Heart left ventricle (tissue), 16 donors: ENCODE results near the gene COA5. TPM values are rescaled to one million over a fixed set of nuclear protein-coding genes. Genes with fewer than 3 reads are reported as not detected.

Experiments
- ATAC-seq, 4 donors: fragments of 200-7000 bp; cut with Tn5 transposase; one replicate each; pipeline ENCODE4 v1.9.1; 2020 to 2022; ENCODE audit warnings: moderate library complexity in 4 of 4, mild to moderate bottlenecking in 3 of 4, moderate number of reproducible peaks in 1 of 4
- DNase-seq, 5 donors: peaks; one replicate each; pipeline ENCODE4 v3.0.0-alpha.2; 2020
- H3K27ac ChIP-seq, 12 donors: fragments of 200-600 bp; sonication (generic) in 4 of 12; one replicate each; pipeline versions ENCODE4 v1.5.0 to v1.8.0; 2016 to 2022; ENCODE audit warnings: mild to moderate bottlenecking in 2 of 12
- H3K27me3 ChIP-seq, 9 donors: fragments of 200-600 bp; sonication (generic) in 2 of 9; one replicate each; pipeline versions ENCODE4 v1.5.1 to v1.8.0; 2016 to 2022; ENCODE audit warnings: mild to moderate bottlenecking in 3 of 9
- H3K36me3 ChIP-seq, 9 donors: fragments of 200-600 bp; sonication (generic) in 2 of 9; one replicate each; pipeline versions ENCODE4 v1.5.0 to v1.8.0; 2018 to 2022; ENCODE audit warnings: mild to moderate bottlenecking in 2 of 9
- H3K4me1 ChIP-seq, 12 donors: fragments of 200-600 bp; sonication (generic) in 4 of 12; one replicate each; pipeline versions ENCODE4 v1.5.0 to v1.8.0; 2016 to 2022; ENCODE audit warnings: mild to moderate bottlenecking in 3 of 12
- H3K4me3 ChIP-seq, 12 donors: fragments of 200-600 bp; sonication (generic) in 4 of 12; one replicate each; pipeline versions ENCODE4 v1.5.0 to v1.8.0; 2017 to 2022; ENCODE audit warnings: mild to moderate bottlenecking in 9 of 12, moderate library complexity in 4 of 12
- H3K9me3 ChIP-seq, 12 donors: fragments of 200-600 bp; sonication (generic) in 4 of 12; one replicate each; pipeline versions ENCODE4 v1.5.0 to v1.8.0; 2016 to 2022; ENCODE audit warnings: mild to moderate bottlenecking in 1 of 12
- CTCF ChIP-seq, 12 donors: fragments of 200-600 bp; sonication (generic) in 4 of 12; IDR thresholded peaks; one replicate each; pipeline versions ENCODE4 v1.5.0 to v1.8.0; 2018 to 2022; ENCODE audit warnings: antibody characterized with exemption in 12 of 12, mild to moderate bottlenecking in 5 of 12
- POLR2A ChIP-seq, 2 donors: fragments of 450-650 bp; IDR thresholded peaks; one replicate each; pipeline ENCODE4 v1.6.1; 2017; ENCODE audit warnings: antibody characterized with exemption in 2 of 2, mild to moderate bottlenecking in 2 of 2, moderate library complexity in 2 of 2
- WGBS, 4 donors: extraction: QIAGEN DNeasy Blood & Tissue Kit in 2 of 4; methylation state at CpG; one replicate each; pipeline versions ENCODE4 v1.1.5 to v1.1.7; 2013 to 2018; 5-methylcytosine and 5-hydroxymethylcytosine counted together
- intact Hi-C, 10 donors: fragments of 100-400 bp; cut with DNase I; formaldehyde crosslinking; loops; one replicate each; pipeline versions ENCODE4 v1.11.1 to v1.14.2; 2022
- polyA plus RNA-seq, 2 donors: library from polyadenylated mRNA; stranded (reverse); fragments of 200-250 nt; gene quantifications; one replicate each; pipeline ENCODE4 v1.2.3, GENCODE V29; 2013
- total RNA-seq, 9 donors: library from RNA; depleted of rRNA in 2 of 9; stranded (reverse); fragments of >200 nt in 2 of 9; fragmentation: NEBNext Ultra II Directional in 3 of 9; extraction: Animal tissue kit (Norgen Biotek cat#: 25700) in 3 of 9; gene quantifications; one replicate each; pipeline versions ENCODE4 v1.1.0 to v1.2.4, GENCODE V29; 2016 to 2023
- donor health status: ischemic (EF 13 %, LVEDD 7.1; RV severe dilation, severe dysfunction).
- donor health status: healthy with polysubstance abuse.
- donor health status: DM: no; HTN: yes; CAD: no.
- donor health status: DM: no; HTN: no; CAD: no.
- donor health status: ischemic (EF 25% LVEDD 6.9; RV normal size, moderate dysfunction).
- donor health status: ischemic (EF 25% LVEDD 5.7; RV mildly dilated, moderate dysfunction).
- donor health status: healthy.
- donor health status: DM: yes; HTN: yes; CAD: no.
- donor health status: ischemic (EF 35%, LVEDD 5.7; RV mildly dilated, moderate dysfunction).
- donor health status: nonischemic (EF 11% LVEDD 7.7; RV severe dilation, severe dysfunction).
- donor health status: DM: yes; HTN: yes; CAD: no.
- donor health status: PGD.
- donor health status: ischemic (EF 29% LVEDD 5.4; RV normal size, mild dysfunction).
- donor health status: nonischemic (EF 23%, LVEDD 6.1; RV moderate dilation, normal function).

Gene COA5
- total and polyA plus RNA-seq, 11 donors: 19.6 to 39.5 (median 27.7) TPM

GRCh38 chr2:98632351-98632750, 24.0 kb upstream of the COA5 start:
- intact Hi-C loops: no loop called here
- DNase-seq (no peak), ATAC-seq (no peak)
- Histone ChIP-seq H3K27me3 (no peaks in the 10 kb centered on the region), H3K4me3 (no peak overlapping the region), H3K36me3 (peaks cover 0 to 93% (median 61%) of the 10 kb centered on the region in 9 donors), H3K9me3 (no peaks in the 10 kb centered on the region), H3K4me1 (no peaks in the 10 kb centered on the region), H3K27ac (no peak overlapping the region)
- TF ChIP-seq POLR2A (IDR thresholded peaks at IDR 0.05): no peak
- no peak for TF ChIP-seq CTCF (IDR thresholded peaks at IDR 0.05)
- 89 to 94% (median 92%) methylated on average over 3 of the region's 3 CpGs for WGBS, 4 donors

- WGBS, 4 donors: 75 to 83% (median 79%) methylated on average over 5 of the region's 5 CpGs
- intact Hi-C loops: no loop called here
- Histone ChIP-seq H3K4me1 (peaks cover 0 to 8% (median 0%) of the 10 kb centered on the region in 12 donors), H3K4me3 (no peak overlapping the region), H3K27me3 (no peaks in the 10 kb centered on the region), H3K27ac (no peak overlapping the region), H3K9me3 (no peaks in the 10 kb centered on the region), H3K36me3 (peaks cover 0 to 67% (median 30%) of the 10 kb centered on the region in 9 donors)
- DNase-seq: peak in 2 of 5 donors; percentile 49 to 74
- TF ChIP-seq CTCF (IDR thresholded peaks at IDR 0.05): no peak
- no peak for TF ChIP-seq POLR2A (IDR thresholded peaks at IDR 0.05)
- peak; percentile 49 to 78 (median 68) for ATAC-seq
Observed at GRCh38 chr2:98623657-98624056, 15.3 kb upstream of the COA5 start.

GRCh38 chr2:98617149-98617548, 8.8 kb upstream of the COA5 start:
- intact Hi-C loops: no loop called here
- DNase-seq (no peak), ATAC-seq (no peak)
- Histone ChIP-seq H3K36me3 (peaks cover 0 to 100% (median 89%) of the 10 kb centered on the region in 9 donors), H3K9me3 (no peaks in the 10 kb centered on the region), H3K4me3 (no peak overlapping the region), H3K27ac (no peak overlapping the region), H3K27me3 (no peaks in the 10 kb centered on the region), H3K4me1 (peaks cover 0 to under 1% (median 0%) of the 10 kb centered on the region in 12 donors)
- 40 to 53% (median 47%) methylated on average over 5 of the region's 5 CpGs for WGBS, 4 donors
- TF ChIP-seq CTCF (IDR thresholded peaks at IDR 0.05) (no peak), POLR2A (IDR thresholded peaks at IDR 0.05) (no peak)

- TF ChIP-seq CTCF (IDR thresholded peaks at IDR 0.05): no peak
- no peak for TF ChIP-seq POLR2A (IDR thresholded peaks at IDR 0.05)
- ATAC-seq (no peak), DNase-seq (no peak)
- Histone ChIP-seq H3K36me3 (peaks cover 0 to 100% (median 92%) of the 10 kb centered on the region in 9 donors), H3K4me1 (peaks cover 3 to 16% (median 11%) of the 10 kb centered on the region in 12 donors), H3K9me3 (no peaks in the 10 kb centered on the region), H3K4me3 (no peak overlapping the region), H3K27me3 (no peaks in the 10 kb centered on the region), H3K27ac (no peak overlapping the region)
- 83 to 88% (median 85%) methylated on average over 5 of the region's 5 CpGs for WGBS, 4 donors
- intact Hi-C loops: no loop called here
Observed at GRCh38 chr2:98615481-98615880, 7.2 kb upstream of the COA5 start.
